ENCODE data around the gene CISD3.

CISD3 gene

GRCh38 chr17:38743556-38744171 is 13.5 kb downstream of the CISD3 start:
- Histone ChIP-seq H3K9me3 (ENCODE audit: severe bottlenecking) (no peaks in the 10 kb centered on the region), H3K27ac (no peak overlapping the region), H3K4me3 (ENCODE audit: low read depth, low read length) (no peak overlapping the region), H3K27me3 (ENCODE audit: insufficient read depth, low read depth, severe bottlenecking) (no peaks in the 10 kb centered on the region), H3K36me3 (peaks cover 24% of the 10 kb centered on the region)
- no peak for DNase-seq
- TF ChIP-seq, protein P1, sequence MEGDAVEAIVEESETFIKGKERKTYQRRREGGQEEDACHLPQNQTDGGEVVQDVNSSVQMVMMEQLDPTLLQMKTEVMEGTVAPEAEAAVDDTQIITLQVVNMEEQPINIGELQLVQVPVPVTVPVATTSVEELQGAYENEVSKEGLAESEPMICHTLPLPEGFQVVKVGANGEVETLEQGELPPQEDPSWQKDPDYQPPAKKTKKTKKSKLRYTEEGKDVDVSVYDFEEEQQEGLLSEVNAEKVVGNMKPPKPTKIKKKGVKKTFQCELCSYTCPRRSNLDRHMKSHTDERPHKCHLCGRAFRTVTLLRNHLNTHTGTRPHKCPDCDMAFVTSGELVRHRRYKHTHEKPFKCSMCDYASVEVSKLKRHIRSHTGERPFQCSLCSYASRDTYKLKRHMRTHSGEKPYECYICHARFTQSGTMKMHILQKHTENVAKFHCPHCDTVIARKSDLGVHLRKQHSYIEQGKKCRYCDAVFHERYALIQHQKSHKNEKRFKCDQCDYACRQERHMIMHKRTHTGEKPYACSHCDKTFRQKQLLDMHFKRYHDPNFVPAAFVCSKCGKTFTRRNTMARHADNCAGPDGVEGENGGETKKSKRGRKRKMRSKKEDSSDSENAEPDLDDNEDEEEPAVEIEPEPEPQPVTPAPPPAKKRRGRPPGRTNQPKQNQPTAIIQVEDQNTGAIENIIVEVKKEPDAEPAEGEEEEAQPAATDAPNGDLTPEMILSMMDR (IDR thresholded peaks at IDR 0.05; ENCODE audit: low read depth, low read length) = no peak

DNA sequence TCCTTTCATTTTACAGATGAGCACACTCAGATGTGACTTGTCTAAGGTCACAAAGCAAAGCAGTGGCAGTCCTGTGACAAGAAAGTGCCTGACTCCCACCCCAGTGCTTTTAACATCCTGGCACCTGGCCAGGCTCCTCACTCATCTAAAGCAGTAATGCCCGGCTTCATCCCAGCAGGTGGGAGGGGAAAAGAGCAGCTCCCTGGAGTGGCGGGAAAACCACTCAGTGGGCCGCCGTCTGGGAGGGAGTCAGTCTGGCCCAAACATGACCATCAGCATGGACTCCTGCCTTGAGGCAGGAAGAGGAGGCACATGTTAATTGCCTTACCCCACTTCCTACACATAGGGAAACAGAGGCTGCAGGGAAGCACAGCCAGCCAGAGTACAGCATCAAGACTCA is 15.4 kb downstream of the CISD3 start:
- Histone ChIP-seq H3K27ac (no peak overlapping the region), H3K4me3 (ENCODE audit: low read depth, low read length) (no peak overlapping the region), H3K9me3 (ENCODE audit: severe bottlenecking) (no peaks in the 10 kb centered on the region), H3K36me3 (peaks cover 10% of the 10 kb centered on the region), H3K27me3 (ENCODE audit: insufficient read depth, low read depth, severe bottlenecking) (no peaks in the 10 kb centered on the region)
- TF ChIP-seq, protein P1 (IDR thresholded peaks at IDR 0.05; ENCODE audit: low read depth, low read length) = no peak
- DNase-seq = no peak

DNA sequence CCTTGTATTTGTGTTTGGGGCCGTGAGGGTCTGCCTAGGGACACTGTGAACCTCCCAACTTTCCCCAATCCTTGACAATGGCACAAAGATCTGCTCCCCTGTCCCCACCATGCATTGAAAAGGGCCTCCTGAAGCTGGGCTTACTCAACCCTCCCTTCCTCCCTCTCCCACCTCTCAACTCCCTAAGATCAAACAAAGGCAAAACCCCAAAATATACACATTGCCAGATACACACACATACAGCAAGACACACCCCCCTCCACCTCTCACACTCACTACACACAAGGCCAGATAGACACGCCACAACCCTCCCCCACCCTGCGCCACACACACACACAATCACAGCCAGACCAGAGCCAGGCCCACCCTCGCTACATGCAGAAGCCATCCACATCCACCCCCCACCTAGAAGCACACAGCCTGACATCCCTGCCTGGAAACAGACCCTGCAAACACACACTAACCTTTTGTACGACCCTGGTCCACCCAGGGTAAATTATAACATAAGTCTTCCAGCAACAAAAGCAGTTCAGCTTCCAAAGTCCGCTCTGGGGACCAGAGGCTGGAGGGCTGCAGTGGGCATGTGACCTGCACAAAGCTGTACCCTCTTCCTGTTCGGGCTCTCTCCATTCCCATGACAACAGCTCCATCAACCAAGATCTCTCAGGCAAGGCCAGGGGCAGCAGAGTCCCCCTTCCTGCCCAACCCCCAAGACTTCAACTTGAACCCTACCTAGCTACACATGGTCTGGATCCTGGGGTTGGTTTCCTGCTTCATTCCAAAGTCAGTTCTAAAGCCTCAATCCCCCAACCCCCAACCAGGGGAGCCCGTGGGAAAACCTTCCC is 16.1 kb downstream of the CISD3 start:
- peaks cover 10% of the 10 kb centered on the region for H3K36me3 ChIP-seq
- no peaks in the 10 kb centered on the region for H3K27me3 ChIP-seq (ENCODE audit: insufficient read depth, low read depth, severe bottlenecking)
- H3K27ac ChIP-seq = no peak overlapping the region
- TF ChIP-seq, protein P1 (IDR thresholded peaks at IDR 0.05; ENCODE audit: low read depth, low read length) = no peak
- H3K9me3 ChIP-seq (ENCODE audit: severe bottlenecking) = no peaks in the 10 kb centered on the region
- DNase-seq = no peak
- H3K4me3 ChIP-seq (ENCODE audit: low read depth, low read length) = peak overlapping the region; percentile 61

DNA sequence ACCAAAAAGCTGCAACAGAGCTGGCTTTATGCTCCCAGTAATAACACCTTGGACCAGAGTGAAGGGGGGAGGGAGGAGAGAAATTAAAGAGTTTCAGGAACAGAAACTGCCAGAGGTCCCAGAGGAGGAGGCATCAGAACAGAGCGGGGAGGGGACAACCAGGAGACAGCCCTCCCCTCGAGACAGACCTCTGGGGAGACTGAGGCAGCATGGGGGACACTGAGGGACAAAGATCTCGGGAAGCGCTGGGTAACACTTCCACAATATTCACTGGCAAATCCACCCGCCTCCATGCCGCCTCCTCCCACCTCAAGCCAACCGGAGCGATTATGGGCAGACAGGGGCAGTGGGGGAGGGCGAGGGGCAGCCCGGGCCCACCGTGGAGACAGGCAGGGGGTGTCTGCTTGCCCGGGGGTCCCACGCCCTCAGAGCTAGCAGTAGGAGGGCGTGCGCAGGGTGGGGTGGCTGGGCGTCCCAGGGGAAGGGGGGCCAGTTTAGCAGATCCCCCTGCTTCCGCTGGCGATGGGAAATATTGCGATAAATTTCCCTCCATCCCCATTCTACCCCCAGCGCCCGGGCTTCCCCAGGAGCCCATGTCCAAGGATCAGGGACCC is 16.8 kb downstream of the CISD3 start:
- DNase-seq = no peak
- no peaks in the 10 kb centered on the region for H3K27me3 ChIP-seq (ENCODE audit: insufficient read depth, low read depth, severe bottlenecking)
- H3K4me3 ChIP-seq (ENCODE audit: low read depth, low read length) = peak overlapping the region; percentile 61
- peaks cover 12% of the 10 kb centered on the region for H3K36me3 ChIP-seq
- H3K27ac ChIP-seq = peak overlapping the region; percentile 90
- H3K9me3 ChIP-seq (ENCODE audit: severe bottlenecking) = no peaks in the 10 kb centered on the region
- TF ChIP-seq, protein P1 (IDR thresholded peaks at IDR 0.05; ENCODE audit: low read depth, low read length) = no peak

GRCh38 chr17:38747463-38748148 is 17.5 kb downstream of the CISD3 start:
- Histone ChIP-seq H3K27ac (peak overlapping the region; percentile 90), H3K36me3 (peaks cover 10% of the 10 kb centered on the region), H3K9me3 (ENCODE audit: severe bottlenecking) (no peaks in the 10 kb centered on the region), H3K27me3 (ENCODE audit: insufficient read depth, low read depth, severe bottlenecking) (no peaks in the 10 kb centered on the region), H3K4me3 (ENCODE audit: low read depth, low read length) (peak overlapping the region; percentile 61)
- peak; percentile 56 for DNase-seq
- TF ChIP-seq, protein P1 (IDR thresholded peaks at IDR 0.05; ENCODE audit: low read depth, low read length) = peak; percentile 33

Data from WERI-Rb-1 (cell line).